Fibroblast of lung (primary cell): ENCODE data around the gene UCKL1.

Experiments
- CTCF ChIP-seq, 2 donors: IDR thresholded peaks in 1 of 2; conservative IDR thresholded peaks in 1 of 2; 1 replicate in 1 of 2; 2 replicates in 1 of 2; pipeline ENCODE4 v1.5.1; 2011 to 2012; ENCODE audit warnings: low read length in 2 of 2, control low read depth in 1 of 2, inconsistent platforms in 1 of 2, low read depth in 1 of 2, mild to moderate bottlenecking in 1 of 2
- EZH2 ChIP-seq: IDR thresholded peaks from 2 replicates; pipeline ENCODE4 v1.5.1; 2012; ENCODE audit warnings: low read length, control low read depth, mild to moderate bottlenecking; ENCODE audit errors: missing control alignments

GRCh38 chr20:63929071-63929470 lies 27.1 kb downstream of the UCKL1 start:
- TF ChIP-seq CTCF (conservative IDR thresholded peaks at IDR 0.05 in 1 of 2, IDR thresholded peaks at IDR 0.05 in 1 of 2; ENCODE audit: low read depth in 1 of 2, low read length in 2 of 2) (no peak), EZH2 (no peak)
